Panc1 (cell line): Measurements from ENCODE around the gene POU6F1. TPM values are rescaled to one million over a fixed set of nuclear protein-coding genes. Genes with fewer than 3 reads are reported as not detected.

ENCODE experiments used
- ATAC-seq: fragments of 200-7000 bp; cut with Tn5 transposase; 2 replicates; pipeline ENCODE4 v1.9.1; 2020; ENCODE audit warnings: mild to moderate bottlenecking, moderate library complexity
- BruUV-seq: library from RNA; stranded (reverse); fragments of 400-500 nt; replicated peaks from 2 replicates; lab custom pipeline; 2021; lab: Mats Ljungman, UMichigan
- CTCF ChIA-PET: fragments of 300-600 bp; sonication (Branson Sonifier 250); formaldehyde crosslinking; loops from one replicate; lab custom pipeline; 2022; ENCODE audit warnings: antibody characterized with exemption; lab: Charles Lee
- POLR2A ChIA-PET: fragments of 300-600 bp; sonication (Branson Sonifier 250); formaldehyde crosslinking; loops from one replicate; lab custom pipeline; 2022; ENCODE audit warnings: antibody characterized with exemption; lab: Charles Lee
- DNase-seq: peaks from one replicate; pipeline ENCODE4 v3.0.0-alpha.2; 2010; ENCODE audit warnings: low read depth, low spot score
- H3K27ac ChIP-seq: 2 replicates; pipeline ENCODE4 v1.5.1; 2011; ENCODE audit warnings: mild to moderate bottlenecking, low read length, inconsistent platforms
- H3K27me3 ChIP-seq: fragments of 200-500 bp; sonication (Bioruptor generic); 2 replicates; pipeline ENCODE4 v1.6.0; 2014; ENCODE audit warnings: low read length, inconsistent platforms; ENCODE audit not compliant: control insufficient read depth, insufficient read depth
- H3K36me3 ChIP-seq: fragments of 200-500 bp; sonication (Bioruptor generic); 2 replicates; pipeline ENCODE4 v1.5.1; 2014; ENCODE audit warnings: inconsistent platforms, mild to moderate bottlenecking, low read length, moderate library complexity; ENCODE audit not compliant: control insufficient read depth, insufficient read depth
- H3K4me1 ChIP-seq: 2 replicates; pipeline ENCODE4 v1.5.1; 2011; ENCODE audit warnings: inconsistent platforms, mild to moderate bottlenecking, low read length, moderate library complexity; ENCODE audit not compliant: control insufficient read depth, insufficient read depth
- H3K4me3 ChIP-seq, 2 experiments: 2 replicates each; pipeline ENCODE4 v1.5.1; 2011 to 2012; ENCODE audit warnings: low read depth in 2 of 2, low read length in 2 of 2, mild to moderate bottlenecking in 2 of 2, inconsistent platforms in 1 of 2, moderate library complexity in 1 of 2
- H3K9me3 ChIP-seq: fragments of 200-500 bp; sonication (Bioruptor generic); 2 replicates; pipeline ENCODE4 v1.5.1; 2014; ENCODE audit warnings: low read depth, mild to moderate bottlenecking, inconsistent platforms, low read length, moderate library complexity; ENCODE audit not compliant: control insufficient read depth, insufficient read depth
- CTCF ChIP-seq: fragments of 450-650 bp; IDR thresholded peaks from 2 replicates; pipeline ENCODE4 v1.5.1; 2017; ENCODE audit warnings: mild to moderate bottlenecking
- POLR2AphosphoS5 ChIP-seq: IDR thresholded peaks from 2 replicates; pipeline ENCODE4 v1.6.1; 2012; ENCODE audit warnings: mild to moderate bottlenecking, low read depth, low read length, moderate library complexity
- REST ChIP-seq, 2 experiments: IDR thresholded peaks; 2 replicates each; pipeline ENCODE4 v1.6.1; 2011 to 2012; ENCODE audit warnings: low read depth in 2 of 2, control low read depth in 1 of 2, low read length in 1 of 2, mild to moderate bottlenecking in 1 of 2, moderate library complexity in 1 of 2; ENCODE audit not compliant: insufficient read depth in 1 of 2
- SIN3A ChIP-seq: IDR thresholded peaks from 2 replicates; pipeline ENCODE4 v1.6.1; 2012; ENCODE audit warnings: low read depth, mild to moderate bottlenecking, low read length, moderate library complexity, borderline replicate concordance; ENCODE audit not compliant: insufficient read depth
- TCF7L2 ChIP-seq: IDR thresholded peaks from 2 replicates; pipeline ENCODE4 v1.6.1; 2011; ENCODE audit warnings: mild to moderate bottlenecking, low read depth, low read length, inconsistent platforms
- in situ Hi-C: cut with HindIII; loops from 2 replicates; pipeline ENCODE4 v1.10.0; 2016; ENCODE audit warnings: low sequenced_read_pairs, low pct_unique_long_range_greater_than_20kb
- intact Hi-C: fragments of 100-400 bp; cut with micrococcal nuclease; formaldehyde crosslinking; loops from one replicate; pipeline ENCODE4 v1.10.0; 2022; ENCODE audit not compliant: unreplicated experiment
- total RNA-seq: library from RNA; stranded (reverse); gene quantifications from one replicate; pipeline ENCODE4 v1.2.1, GENCODE V29; 2021; ENCODE audit not compliant: unreplicated experiment

Gene POU6F1
- total RNA-seq, 1 experiment from 2014 or later: 3.1 TPM

DNA sequence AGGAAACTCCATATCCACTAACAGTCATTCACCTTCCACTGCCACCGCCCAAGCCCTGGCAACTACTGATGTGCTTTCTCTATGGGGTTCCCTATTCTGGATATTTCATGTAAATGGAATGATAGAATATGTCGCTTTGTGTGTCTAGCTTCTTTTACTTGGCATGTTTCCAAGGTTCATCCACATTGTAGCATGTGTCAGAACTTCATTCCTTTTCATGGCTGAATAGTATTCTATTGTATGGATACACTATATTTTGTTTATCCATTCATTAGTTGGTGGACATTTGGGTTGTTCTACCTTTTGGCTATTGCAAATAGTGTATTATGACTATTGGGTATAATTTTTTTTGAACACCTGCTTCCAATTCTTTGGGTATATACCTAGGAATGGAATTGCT, 8.6 kb downstream of the POU6F1 start:
- no peaks in the 10 kb centered on the region for H3K36me3 ChIP-seq
- H3K9me3 ChIP-seq: no peaks in the 10 kb centered on the region
- no peak for TF ChIP-seq TCF7L2
- TF ChIP-seq REST (IDR thresholded peaks at IDR 0.05; ENCODE audit: insufficient read depth in 1 of 2, low read depth in 2 of 2, low read length in 1 of 2): no peak
- BruUV-seq: TSS peak; percentile 53
- no peak for ATAC-seq
- no peak for DNase-seq
- ChIA-PET POLR2A (no interaction called here), CTCF (no interaction called here)
- intact Hi-C loops (no loop called here), in situ Hi-C loops (no loop called here)
- H3K27ac ChIP-seq: no peak overlapping the region
- H3K27me3 ChIP-seq: no peaks in the 10 kb centered on the region
- no peaks in the 10 kb centered on the region for H3K4me1 ChIP-seq
- no peak overlapping the region for H3K4me3 ChIP-seq

DNA sequence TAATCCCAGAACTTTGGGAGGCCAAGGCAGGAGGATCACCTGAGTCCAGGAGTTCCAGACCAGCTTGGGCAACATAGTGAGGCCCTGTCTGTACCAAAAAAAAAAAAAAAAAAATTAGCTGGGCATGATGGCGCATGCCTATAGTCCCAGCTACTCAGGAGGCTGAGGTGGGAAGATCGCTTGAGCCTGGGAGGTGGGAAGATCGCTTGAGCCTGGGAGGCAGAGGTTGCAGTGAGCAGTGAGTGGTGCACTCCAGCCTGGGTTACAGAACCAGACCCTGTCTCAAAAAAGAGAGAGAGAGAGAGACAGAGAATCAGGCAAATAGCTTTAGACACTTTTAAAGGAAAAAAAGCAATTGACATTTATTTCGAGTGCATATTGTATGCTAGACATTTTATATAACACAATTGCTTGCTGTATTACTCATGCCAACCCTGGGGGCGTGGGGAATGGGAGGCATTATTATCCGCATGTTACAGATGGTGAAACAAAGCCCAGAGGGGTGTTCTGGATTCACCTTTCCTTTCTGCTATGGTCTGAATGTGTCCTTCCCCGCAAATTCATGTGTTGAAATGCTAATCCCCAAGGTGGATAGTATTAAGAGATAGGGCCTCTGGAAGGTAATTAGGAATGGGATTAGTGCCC, 9.7 kb downstream of the POU6F1 start:
- H3K9me3 ChIP-seq: no peaks in the 10 kb centered on the region
- TF ChIP-seq SIN3A: no peak
- ATAC-seq (no peak), DNase-seq (no peak)
- H3K4me1 ChIP-seq: no peaks in the 10 kb centered on the region
- in situ Hi-C loops: no loop called here
- ChIA-PET POLR2A (no interaction called here), CTCF (no interaction called here)
- H3K27me3 ChIP-seq: no peaks in the 10 kb centered on the region
- no peaks in the 10 kb centered on the region for H3K36me3 ChIP-seq
- H3K4me3 ChIP-seq: no peak overlapping the region
- intact Hi-C loops: no loop called here
- no TSS peak for BruUV-seq
- H3K27ac ChIP-seq: no peak overlapping the region

- in situ Hi-C loops (no loop called here), intact Hi-C loops (no loop called here)
- ChIA-PET CTCF (no interaction called here), POLR2A (interaction anchor here (0.7 kb wide), 1 partner anchor 14 kb away, joined by 6 read pairs; no protein-coding TSS in a partner anchor)
- BruUV-seq: no TSS peak
- DNase-seq (no peak), ATAC-seq (no peak)
- Histone ChIP-seq H3K4me3 (no peak overlapping the region), H3K9me3 (no peaks in the 10 kb centered on the region), H3K27me3 (no peaks in the 10 kb centered on the region), H3K27ac (no peak overlapping the region), H3K36me3 (no peaks in the 10 kb centered on the region), H3K4me1 (no peaks in the 10 kb centered on the region)
- TF ChIP-seq CTCF: no peak
- no peak for TF ChIP-seq SIN3A
- no peak for TF ChIP-seq TCF7L2
- no peak for TF ChIP-seq REST (IDR thresholded peaks at IDR 0.05; ENCODE audit: insufficient read depth in 1 of 2, low read depth in 2 of 2, low read length in 1 of 2)
- TF ChIP-seq POLR2AphosphoS5: no peak
These were observed 12.5 kb downstream of the POU6F1 start for GRCh38 chr12:51205350-51205749.
